ENCODE data around the gene SH3BGRL3.

DNA sequence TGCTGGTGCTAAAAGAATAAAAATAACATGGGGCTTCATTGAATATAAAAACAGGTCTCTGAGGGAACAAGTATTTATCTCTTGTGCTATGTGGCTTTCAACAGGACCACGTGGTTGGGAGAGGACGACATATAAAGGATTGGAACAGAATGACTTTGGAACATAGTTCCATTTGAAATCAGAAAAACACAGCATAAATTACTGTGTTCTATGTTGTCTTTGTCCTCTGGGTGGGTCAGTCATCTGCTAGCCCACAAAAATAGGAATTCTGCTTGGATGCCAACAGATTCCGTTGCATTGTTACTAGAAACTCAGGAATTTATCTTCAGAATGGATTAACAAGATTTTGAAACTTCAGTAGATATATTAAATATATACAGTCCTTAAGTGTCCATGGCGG lies 40.0 kb upstream of the SH3BGRL3 start:
- TF ChIP-seq, protein P1, sequence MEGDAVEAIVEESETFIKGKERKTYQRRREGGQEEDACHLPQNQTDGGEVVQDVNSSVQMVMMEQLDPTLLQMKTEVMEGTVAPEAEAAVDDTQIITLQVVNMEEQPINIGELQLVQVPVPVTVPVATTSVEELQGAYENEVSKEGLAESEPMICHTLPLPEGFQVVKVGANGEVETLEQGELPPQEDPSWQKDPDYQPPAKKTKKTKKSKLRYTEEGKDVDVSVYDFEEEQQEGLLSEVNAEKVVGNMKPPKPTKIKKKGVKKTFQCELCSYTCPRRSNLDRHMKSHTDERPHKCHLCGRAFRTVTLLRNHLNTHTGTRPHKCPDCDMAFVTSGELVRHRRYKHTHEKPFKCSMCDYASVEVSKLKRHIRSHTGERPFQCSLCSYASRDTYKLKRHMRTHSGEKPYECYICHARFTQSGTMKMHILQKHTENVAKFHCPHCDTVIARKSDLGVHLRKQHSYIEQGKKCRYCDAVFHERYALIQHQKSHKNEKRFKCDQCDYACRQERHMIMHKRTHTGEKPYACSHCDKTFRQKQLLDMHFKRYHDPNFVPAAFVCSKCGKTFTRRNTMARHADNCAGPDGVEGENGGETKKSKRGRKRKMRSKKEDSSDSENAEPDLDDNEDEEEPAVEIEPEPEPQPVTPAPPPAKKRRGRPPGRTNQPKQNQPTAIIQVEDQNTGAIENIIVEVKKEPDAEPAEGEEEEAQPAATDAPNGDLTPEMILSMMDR (conservative IDR thresholded peaks at IDR 0.05; ENCODE audit: low read depth in 2 of 2) = no peak
- TF ChIP-seq EZH2 (IDR thresholded peaks at IDR 0.05; ENCODE audit: low read depth, unreplicated experiment) (no peak), POLR2AphosphoS5 (IDR thresholded peaks at IDR 0.05; ENCODE audit: low read depth) (no peak), CREB1 (CRISPR knock-in tag; IDR thresholded peaks at IDR 0.05; ENCODE audit: low read depth) (no peak), EZH2phosphoT487 (IDR thresholded peaks at IDR 0.05; ENCODE audit: unreplicated experiment) (no peak), STAT1 (IDR thresholded peaks at IDR 0.05; ENCODE audit: unreplicated experiment) (no peak), JUNB (IDR thresholded peaks at IDR 0.05; ENCODE audit: unreplicated experiment) (no peak), NANOG (IDR thresholded peaks at IDR 0.05; ENCODE audit: borderline replicate concordance) (no peak), ZNF331 (CRISPR knock-in tag; IDR thresholded peaks at IDR 0.05; ENCODE audit: low read depth) (no peak), ZNF114 (CRISPR knock-in tag; IDR thresholded peaks at IDR 0.05) (no peak)
- TF ChIP-seq, protein P2, sequence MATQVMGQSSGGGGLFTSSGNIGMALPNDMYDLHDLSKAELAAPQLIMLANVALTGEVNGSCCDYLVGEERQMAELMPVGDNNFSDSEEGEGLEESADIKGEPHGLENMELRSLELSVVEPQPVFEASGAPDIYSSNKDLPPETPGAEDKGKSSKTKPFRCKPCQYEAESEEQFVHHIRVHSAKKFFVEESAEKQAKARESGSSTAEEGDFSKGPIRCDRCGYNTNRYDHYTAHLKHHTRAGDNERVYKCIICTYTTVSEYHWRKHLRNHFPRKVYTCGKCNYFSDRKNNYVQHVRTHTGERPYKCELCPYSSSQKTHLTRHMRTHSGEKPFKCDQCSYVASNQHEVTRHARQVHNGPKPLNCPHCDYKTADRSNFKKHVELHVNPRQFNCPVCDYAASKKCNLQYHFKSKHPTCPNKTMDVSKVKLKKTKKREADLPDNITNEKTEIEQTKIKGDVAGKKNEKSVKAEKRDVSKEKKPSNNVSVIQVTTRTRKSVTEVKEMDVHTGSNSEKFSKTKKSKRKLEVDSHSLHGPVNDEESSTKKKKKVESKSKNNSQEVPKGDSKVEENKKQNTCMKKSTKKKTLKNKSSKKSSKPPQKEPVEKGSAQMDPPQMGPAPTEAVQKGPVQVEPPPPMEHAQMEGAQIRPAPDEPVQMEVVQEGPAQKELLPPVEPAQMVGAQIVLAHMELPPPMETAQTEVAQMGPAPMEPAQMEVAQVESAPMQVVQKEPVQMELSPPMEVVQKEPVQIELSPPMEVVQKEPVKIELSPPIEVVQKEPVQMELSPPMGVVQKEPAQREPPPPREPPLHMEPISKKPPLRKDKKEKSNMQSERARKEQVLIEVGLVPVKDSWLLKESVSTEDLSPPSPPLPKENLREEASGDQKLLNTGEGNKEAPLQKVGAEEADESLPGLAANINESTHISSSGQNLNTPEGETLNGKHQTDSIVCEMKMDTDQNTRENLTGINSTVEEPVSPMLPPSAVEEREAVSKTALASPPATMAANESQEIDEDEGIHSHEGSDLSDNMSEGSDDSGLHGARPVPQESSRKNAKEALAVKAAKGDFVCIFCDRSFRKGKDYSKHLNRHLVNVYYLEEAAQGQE (IDR thresholded peaks at IDR 0.05; ENCODE audit: unreplicated experiment) = no peak
- TF ChIP-seq, protein P3, sequence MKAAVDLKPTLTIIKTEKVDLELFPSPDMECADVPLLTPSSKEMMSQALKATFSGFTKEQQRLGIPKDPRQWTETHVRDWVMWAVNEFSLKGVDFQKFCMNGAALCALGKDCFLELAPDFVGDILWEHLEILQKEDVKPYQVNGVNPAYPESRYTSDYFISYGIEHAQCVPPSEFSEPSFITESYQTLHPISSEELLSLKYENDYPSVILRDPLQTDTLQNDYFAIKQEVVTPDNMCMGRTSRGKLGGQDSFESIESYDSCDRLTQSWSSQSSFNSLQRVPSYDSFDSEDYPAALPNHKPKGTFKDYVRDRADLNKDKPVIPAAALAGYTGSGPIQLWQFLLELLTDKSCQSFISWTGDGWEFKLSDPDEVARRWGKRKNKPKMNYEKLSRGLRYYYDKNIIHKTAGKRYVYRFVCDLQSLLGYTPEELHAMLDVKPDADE (IDR thresholded peaks at IDR 0.05) = no peak
- TF ChIP-seq, protein P4, sequence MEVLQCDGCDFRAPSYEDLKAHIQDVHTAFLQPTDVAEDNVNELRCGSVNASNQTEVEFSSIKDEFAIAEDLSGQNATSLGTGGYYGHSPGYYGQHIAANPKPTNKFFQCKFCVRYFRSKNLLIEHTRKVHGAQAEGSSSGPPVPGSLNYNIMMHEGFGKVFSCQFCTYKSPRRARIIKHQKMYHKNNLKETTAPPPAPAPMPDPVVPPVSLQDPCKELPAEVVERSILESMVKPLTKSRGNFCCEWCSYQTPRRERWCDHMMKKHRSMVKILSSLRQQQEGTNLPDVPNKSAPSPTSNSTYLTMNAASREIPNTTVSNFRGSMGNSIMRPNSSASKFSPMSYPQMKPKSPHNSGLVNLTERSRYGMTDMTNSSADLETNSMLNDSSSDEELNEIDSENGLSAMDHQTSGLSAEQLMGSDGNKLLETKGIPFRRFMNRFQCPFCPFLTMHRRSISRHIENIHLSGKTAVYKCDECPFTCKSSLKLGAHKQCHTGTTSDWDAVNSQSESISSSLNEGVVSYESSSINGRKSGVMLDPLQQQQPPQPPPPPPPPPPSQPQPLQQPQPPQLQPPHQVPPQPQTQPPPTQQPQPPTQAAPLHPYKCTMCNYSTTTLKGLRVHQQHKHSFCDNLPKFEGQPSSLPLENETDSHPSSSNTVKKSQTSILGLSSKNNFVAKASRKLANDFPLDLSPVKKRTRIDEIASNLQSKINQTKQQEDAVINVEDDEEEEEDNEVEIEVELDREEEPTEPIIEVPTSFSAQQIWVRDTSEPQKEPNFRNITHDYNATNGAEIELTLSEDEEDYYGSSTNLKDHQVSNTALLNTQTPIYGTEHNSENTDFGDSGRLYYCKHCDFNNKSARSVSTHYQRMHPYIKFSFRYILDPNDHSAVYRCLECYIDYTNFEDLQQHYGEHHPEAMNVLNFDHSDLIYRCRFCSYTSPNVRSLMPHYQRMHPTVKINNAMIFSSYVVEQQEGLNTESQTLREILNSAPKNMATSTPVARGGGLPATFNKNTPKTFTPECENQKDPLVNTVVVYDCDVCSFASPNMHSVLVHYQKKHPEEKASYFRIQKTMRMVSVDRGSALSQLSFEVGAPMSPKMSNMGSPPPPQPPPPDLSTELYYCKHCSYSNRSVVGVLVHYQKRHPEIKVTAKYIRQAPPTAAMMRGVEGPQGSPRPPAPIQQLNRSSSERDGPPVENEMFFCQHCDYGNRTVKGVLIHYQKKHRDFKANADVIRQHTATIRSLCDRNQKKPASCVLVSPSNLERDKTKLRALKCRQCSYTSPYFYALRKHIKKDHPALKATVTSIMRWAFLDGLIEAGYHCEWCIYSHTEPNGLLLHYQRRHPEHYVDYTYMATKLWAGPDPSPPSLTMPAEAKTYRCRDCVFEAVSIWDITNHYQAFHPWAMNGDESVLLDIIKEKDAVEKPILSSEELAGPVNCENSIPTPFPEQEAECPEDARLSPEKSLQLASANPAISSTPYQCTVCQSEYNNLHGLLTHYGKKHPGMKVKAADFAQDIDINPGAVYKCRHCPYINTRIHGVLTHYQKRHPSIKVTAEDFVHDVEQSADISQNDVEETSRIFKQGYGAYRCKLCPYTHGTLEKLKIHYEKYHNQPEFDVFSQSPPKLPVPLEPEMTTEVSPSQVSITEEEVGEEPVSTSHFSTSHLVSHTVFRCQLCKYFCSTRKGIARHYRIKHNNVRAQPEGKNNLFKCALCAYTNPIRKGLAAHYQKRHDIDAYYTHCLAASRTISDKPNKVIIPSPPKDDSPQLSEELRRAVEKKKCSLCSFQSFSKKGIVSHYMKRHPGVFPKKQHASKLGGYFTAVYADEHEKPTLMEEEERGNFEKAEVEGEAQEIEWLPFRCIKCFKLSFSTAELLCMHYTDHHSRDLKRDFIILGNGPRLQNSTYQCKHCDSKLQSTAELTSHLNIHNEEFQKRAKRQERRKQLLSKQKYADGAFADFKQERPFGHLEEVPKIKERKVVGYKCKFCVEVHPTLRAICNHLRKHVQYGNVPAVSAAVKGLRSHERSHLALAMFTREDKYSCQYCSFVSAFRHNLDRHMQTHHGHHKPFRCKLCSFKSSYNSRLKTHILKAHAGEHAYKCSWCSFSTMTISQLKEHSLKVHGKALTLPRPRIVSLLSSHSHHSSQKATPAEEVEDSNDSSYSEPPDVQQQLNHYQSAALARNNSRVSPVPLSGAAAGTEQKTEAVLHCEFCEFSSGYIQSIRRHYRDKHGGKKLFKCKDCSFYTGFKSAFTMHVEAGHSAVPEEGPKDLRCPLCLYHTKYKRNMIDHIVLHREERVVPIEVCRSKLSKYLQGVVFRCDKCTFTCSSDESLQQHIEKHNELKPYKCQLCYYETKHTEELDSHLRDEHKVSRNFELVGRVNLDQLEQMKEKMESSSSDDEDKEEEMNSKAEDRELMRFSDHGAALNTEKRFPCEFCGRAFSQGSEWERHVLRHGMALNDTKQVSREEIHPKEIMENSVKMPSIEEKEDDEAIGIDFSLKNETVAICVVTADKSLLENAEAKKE (CRISPR knock-in tag; IDR thresholded peaks at IDR 0.05) = no peak

Data from GM23338 (cell line).